ENCODE data around the gene GNGT1. TPM values are rescaled to one million over a fixed set of nuclear protein-coding genes. Genes with fewer than 3 reads are reported as not detected.

GNGT1 gene
- total RNA-seq, 1 donor, result not detected

- Histone ChIP-seq H3K9me3 (ENCODE audit: low read depth, low read length) (no peaks in the 10 kb centered on the region), H2AFZ (ENCODE audit: low read length) (no peak overlapping the region), H3K4me3 (ENCODE audit: insufficient read depth, low read length) (no peak overlapping the region), H3K27ac (ENCODE audit: low read depth, low read length) (no peak overlapping the region), H3K4me1 (ENCODE audit: insufficient read depth, low read length) (no peaks in the 10 kb centered on the region), H3K36me3 (ENCODE audit: insufficient read depth, low read length) (no peaks in the 10 kb centered on the region), H3K4me2 (ENCODE audit: insufficient read depth, low read length) (no peak overlapping the region), H3K27me3 (ENCODE audit: insufficient read depth, low read length) (no peaks in the 10 kb centered on the region), H3K79me2 (ENCODE audit: insufficient read depth, low read length) (no peaks in the 10 kb centered on the region), H4K20me1 (ENCODE audit: insufficient read depth, low read length) (no peaks in the 10 kb centered on the region)
- TF ChIP-seq, protein P1, sequence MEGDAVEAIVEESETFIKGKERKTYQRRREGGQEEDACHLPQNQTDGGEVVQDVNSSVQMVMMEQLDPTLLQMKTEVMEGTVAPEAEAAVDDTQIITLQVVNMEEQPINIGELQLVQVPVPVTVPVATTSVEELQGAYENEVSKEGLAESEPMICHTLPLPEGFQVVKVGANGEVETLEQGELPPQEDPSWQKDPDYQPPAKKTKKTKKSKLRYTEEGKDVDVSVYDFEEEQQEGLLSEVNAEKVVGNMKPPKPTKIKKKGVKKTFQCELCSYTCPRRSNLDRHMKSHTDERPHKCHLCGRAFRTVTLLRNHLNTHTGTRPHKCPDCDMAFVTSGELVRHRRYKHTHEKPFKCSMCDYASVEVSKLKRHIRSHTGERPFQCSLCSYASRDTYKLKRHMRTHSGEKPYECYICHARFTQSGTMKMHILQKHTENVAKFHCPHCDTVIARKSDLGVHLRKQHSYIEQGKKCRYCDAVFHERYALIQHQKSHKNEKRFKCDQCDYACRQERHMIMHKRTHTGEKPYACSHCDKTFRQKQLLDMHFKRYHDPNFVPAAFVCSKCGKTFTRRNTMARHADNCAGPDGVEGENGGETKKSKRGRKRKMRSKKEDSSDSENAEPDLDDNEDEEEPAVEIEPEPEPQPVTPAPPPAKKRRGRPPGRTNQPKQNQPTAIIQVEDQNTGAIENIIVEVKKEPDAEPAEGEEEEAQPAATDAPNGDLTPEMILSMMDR (IDR thresholded peaks at IDR 0.05; ENCODE audit: extremely low read depth, low read depth, low read length), result no peak
- no peak for DNase-seq (ENCODE audit: insufficient read length, low spot score, missing footprints)
These were observed 26.8 kb downstream of the GNGT1 start for GRCh38 chr7:93933156-93933555.

DNA sequence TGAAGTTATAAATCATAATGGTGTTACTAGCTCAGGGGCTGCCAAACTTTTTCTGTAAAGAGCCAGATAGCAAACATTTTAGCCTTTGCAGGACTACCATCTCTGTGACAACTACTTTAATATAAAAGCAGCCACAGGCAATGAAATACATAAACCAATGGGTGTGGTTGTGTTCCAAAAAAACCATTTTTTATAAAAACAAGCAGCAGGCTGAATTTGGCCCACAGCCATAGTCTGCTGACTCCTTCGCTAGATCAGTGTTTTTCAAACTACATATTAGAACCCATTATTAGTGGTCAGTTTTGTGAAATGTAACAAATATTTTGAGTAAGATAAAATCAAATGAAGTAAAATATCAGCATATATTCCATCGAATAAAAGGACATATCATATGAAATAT is 28.7 kb downstream of the GNGT1 start:
- no peaks in the 10 kb centered on the region for H3K27me3 ChIP-seq (ENCODE audit: insufficient read depth, low read length)
- H3K4me3 ChIP-seq (ENCODE audit: insufficient read depth, low read length), result no peak overlapping the region
- DNase-seq (ENCODE audit: insufficient read length, low spot score, missing footprints), result no peak

DNA sequence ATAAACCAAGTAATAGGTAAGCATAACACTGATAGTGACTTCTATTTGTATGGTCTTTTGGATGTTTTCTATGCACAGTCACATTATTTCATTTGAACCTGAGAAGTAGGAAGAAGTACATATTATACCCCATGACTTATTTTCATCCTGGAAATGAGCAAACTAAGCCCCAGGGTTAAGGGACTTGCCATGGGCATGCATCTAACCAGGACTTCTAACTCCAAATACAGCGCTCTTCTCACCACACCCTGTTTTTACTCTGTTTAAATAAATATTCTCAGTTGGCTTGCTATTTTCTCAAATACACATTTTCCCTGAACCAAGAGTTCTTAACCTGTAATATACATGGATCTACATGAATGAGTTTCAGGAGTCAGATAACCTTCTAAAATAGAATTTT is 31.5 kb downstream of the GNGT1 start:
- no peaks in the 10 kb centered on the region for H3K9me3 ChIP-seq (ENCODE audit: low read depth, low read length)
- H3K4me2 ChIP-seq (ENCODE audit: insufficient read depth, low read length), result no peak overlapping the region
- H3K27ac ChIP-seq (ENCODE audit: low read depth, low read length), result no peak overlapping the region
- H3K79me2 ChIP-seq (ENCODE audit: insufficient read depth, low read length), result no peaks in the 10 kb centered on the region
- no peaks in the 10 kb centered on the region for H3K27me3 ChIP-seq (ENCODE audit: insufficient read depth, low read length)
- H3K4me3 ChIP-seq (ENCODE audit: insufficient read depth, low read length), result no peak overlapping the region
- TF ChIP-seq, protein P1 (IDR thresholded peaks at IDR 0.05; ENCODE audit: extremely low read depth, low read depth, low read length), result no peak
- DNase-seq (ENCODE audit: insufficient read length, low spot score, missing footprints), result no peak
- no peak overlapping the region for H2AFZ ChIP-seq (ENCODE audit: low read length)
- H3K36me3 ChIP-seq (ENCODE audit: insufficient read depth, low read length), result no peaks in the 10 kb centered on the region
- H3K4me1 ChIP-seq (ENCODE audit: insufficient read depth, low read length), result peaks cover 4% of the 10 kb centered on the region
- H4K20me1 ChIP-seq (ENCODE audit: insufficient read depth, low read length), result no peaks in the 10 kb centered on the region

More for the DNA sequence above, 28.7 kb downstream of the GNGT1 start:
- Histone ChIP-seq H3K4me2 (ENCODE audit: insufficient read depth, low read length) (no peak overlapping the region), H3K36me3 (ENCODE audit: insufficient read depth, low read length) (no peaks in the 10 kb centered on the region), H3K4me1 (ENCODE audit: insufficient read depth, low read length) (no peaks in the 10 kb centered on the region), H3K79me2 (ENCODE audit: insufficient read depth, low read length) (no peaks in the 10 kb centered on the region), H3K9me3 (ENCODE audit: low read depth, low read length) (no peaks in the 10 kb centered on the region), H4K20me1 (ENCODE audit: insufficient read depth, low read length) (no peaks in the 10 kb centered on the region), H3K27ac (ENCODE audit: low read depth, low read length) (no peak overlapping the region), H2AFZ (ENCODE audit: low read length) (no peak overlapping the region)
- TF ChIP-seq, protein P1 (IDR thresholded peaks at IDR 0.05; ENCODE audit: extremely low read depth, low read depth, low read length), result no peak

- TF ChIP-seq, protein P1 (IDR thresholded peaks at IDR 0.05; ENCODE audit: extremely low read depth, low read depth, low read length), result no peak
These were observed 31.9 kb downstream of the GNGT1 start for GRCh38 chr7:93938293-93938692.

More at GRCh38 chr7:93938293-93938692, 31.9 kb downstream of the GNGT1 start:
- H3K4me3 ChIP-seq (ENCODE audit: insufficient read depth, low read length), result no peak overlapping the region
- no peaks in the 10 kb centered on the region for H3K27me3 ChIP-seq (ENCODE audit: insufficient read depth, low read length)
- no peaks in the 10 kb centered on the region for H4K20me1 ChIP-seq (ENCODE audit: insufficient read depth, low read length)
- H3K79me2 ChIP-seq (ENCODE audit: insufficient read depth, low read length), result no peaks in the 10 kb centered on the region
- no peaks in the 10 kb centered on the region for H3K36me3 ChIP-seq (ENCODE audit: insufficient read depth, low read length)
- no peak overlapping the region for H3K4me2 ChIP-seq (ENCODE audit: insufficient read depth, low read length)
- peaks cover 4% of the 10 kb centered on the region for H3K4me1 ChIP-seq (ENCODE audit: insufficient read depth, low read length)
- no peak overlapping the region for H3K27ac ChIP-seq (ENCODE audit: low read depth, low read length)
- no peak for DNase-seq (ENCODE audit: insufficient read length, low spot score, missing footprints)
- no peak overlapping the region for H2AFZ ChIP-seq (ENCODE audit: low read length)
- no peaks in the 10 kb centered on the region for H3K9me3 ChIP-seq (ENCODE audit: low read depth, low read length)

Measured in osteoblast (primary cell).